ENCODE data around the gene ARL2BP.

ARL2BP gene

DNA sequence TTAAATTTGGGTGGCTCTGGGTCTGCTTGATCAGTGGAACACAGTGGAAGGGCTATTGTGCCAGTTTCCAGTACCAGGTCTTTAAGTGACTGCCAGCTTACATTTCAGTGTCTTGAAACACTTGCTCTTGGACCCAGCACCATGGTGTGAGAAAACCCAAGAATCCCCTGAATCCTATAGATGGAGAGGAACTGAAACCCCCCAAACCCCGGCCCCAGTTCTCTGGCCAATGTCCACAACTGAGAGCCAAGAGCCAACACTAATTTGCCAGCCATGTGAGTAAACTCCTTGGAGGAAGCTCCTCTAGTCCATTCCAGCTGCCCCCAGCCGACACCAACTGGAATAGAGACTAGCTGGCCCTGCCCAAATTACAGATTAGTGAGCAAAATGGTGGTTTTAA lies 2.4 kb upstream of the ARL2BP start:
- peaks cover 13 to 14% of the 10 kb centered on the region in 2 donors for H3K4me1 Mint-ChIP-seq (ENCODE audit: low read depth in 2 of 2)
- H3K27me3 Mint-ChIP-seq: no peaks in the 10 kb centered on the region
- H3K27ac Mint-ChIP-seq: no peak overlapping the region
- no peak for ATAC-seq (replicated peaks)
- H3K9me3 Mint-ChIP-seq: no peaks in the 10 kb centered on the region
- peaks cover 17% of the 10 kb centered on the region for H3K36me3 Mint-ChIP-seq (ENCODE audit: insufficient read depth)
- no peak for DNase-seq
- no peak overlapping the region for H3K4me3 Mint-ChIP-seq

DNA sequence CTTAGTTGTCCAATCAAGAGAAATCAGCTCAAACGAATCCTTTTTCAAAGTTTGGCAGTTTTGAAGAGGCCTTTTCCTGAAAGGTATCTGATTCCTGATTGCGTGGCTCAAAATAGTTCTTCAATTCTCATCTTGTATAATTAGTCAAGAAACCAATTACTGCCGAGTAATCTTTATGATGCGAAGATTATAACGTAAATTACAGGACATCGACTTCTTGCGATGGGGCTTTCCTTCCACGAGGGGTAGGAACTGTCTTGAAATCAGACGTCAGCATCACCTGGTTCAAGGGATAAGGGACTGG lies 644 bp upstream of the ARL2BP start:
- DNase-seq (no peak), ATAC-seq (replicated peaks) (peak; percentile 56)
- peak overlapping the region; percentile 90 to 95 for H3K27ac Mint-ChIP-seq
- no peaks in the 10 kb centered on the region for H3K9me3 Mint-ChIP-seq
- H3K27me3 Mint-ChIP-seq: no peaks in the 10 kb centered on the region
- H3K36me3 Mint-ChIP-seq (ENCODE audit: insufficient read depth): peaks cover 27% of the 10 kb centered on the region
- peaks cover 13 to 14% of the 10 kb centered on the region in 2 donors for H3K4me1 Mint-ChIP-seq (ENCODE audit: low read depth in 2 of 2)
- H3K4me3 Mint-ChIP-seq: peak overlapping the region; percentile 90 to 92

DNA sequence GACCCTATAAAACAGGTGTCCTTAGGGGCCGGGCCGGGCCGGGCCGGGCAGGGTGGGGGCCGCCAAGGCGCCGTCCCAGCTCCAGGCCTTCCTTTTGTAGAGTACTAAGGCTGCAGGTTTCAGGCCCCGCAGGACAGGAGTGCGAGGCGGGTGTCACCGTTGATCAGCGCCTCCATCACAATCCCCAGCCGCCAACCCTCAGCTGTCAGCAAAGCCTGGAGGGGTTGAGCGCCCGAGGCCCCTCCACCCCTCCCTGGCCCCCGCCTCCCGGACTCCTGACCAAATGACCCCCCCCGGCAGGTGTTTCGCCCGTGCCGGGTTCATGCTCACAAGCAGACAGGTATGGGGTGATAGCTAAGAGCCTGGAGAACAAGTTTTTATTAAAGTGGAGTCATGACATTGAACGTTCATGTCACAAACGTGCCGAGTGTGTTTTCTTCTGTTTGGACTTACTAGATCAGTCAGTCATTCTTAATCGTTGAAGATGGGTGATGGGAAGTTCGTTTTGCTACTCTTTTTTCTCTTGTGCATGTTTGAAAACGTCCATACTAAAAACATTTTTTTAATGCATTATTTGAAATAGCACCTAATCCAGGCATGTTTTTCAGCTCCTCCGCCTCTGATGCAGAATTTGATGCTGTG lies 534 bp downstream of the ARL2BP start:
- Mint-ChIP-seq H3K9me3 (no peaks in the 10 kb centered on the region), H3K4me1 (ENCODE audit: low read depth in 2 of 2) (peaks cover 13 to 14% of the 10 kb centered on the region in 2 donors), H3K27me3 (no peaks in the 10 kb centered on the region), H3K27ac (peak overlapping the region; percentile 90 to 95), H3K4me3 (peak overlapping the region; percentile 90 to 92), H3K36me3 (ENCODE audit: insufficient read depth) (peaks cover 34% of the 10 kb centered on the region)
- DNase-seq (no peak), ATAC-seq (replicated peaks) (peak; percentile 11)

DNA sequence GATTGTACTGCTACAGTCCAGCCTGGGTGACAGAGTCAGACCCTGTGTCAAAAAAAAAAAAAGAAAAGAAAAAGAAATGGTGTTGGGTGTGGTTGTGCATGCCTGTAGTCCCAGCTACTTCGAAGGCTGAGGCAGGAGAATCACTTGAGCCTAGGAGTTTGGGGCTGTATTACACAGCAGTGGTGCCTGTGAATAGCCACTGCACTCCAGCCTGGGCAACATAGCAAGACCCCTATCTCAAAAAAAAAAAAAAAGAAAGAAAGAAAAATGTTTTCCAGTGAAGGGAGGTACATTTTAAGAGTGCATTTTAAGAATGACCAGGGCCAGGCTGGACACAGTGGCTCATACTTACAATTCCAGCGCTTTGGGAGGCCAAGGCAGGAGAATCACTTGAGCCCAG lies 6.3 kb downstream of the ARL2BP start:
- peak overlapping the region in 1 of 2 donors; percentile 79 for H3K27ac Mint-ChIP-seq
- peaks cover 0 to 3% of the 10 kb centered on the region in 2 donors for H3K4me1 Mint-ChIP-seq (ENCODE audit: low read depth in 2 of 2)
- H3K4me3 Mint-ChIP-seq: no peak overlapping the region
- ATAC-seq (replicated peaks) (no peak), DNase-seq (no peak)
- no peaks in the 10 kb centered on the region for H3K9me3 Mint-ChIP-seq
- H3K36me3 Mint-ChIP-seq (ENCODE audit: insufficient read depth): peaks cover 73% of the 10 kb centered on the region
- no peaks in the 10 kb centered on the region for H3K27me3 Mint-ChIP-seq

GRCh38 chr16:57252148-57252721 lies 7.2 kb downstream of the ARL2BP start:
- peaks cover 73% of the 10 kb centered on the region for H3K36me3 Mint-ChIP-seq (ENCODE audit: insufficient read depth)
- ATAC-seq (replicated peaks) (no peak), DNase-seq (no peak)
- no peaks in the 10 kb centered on the region for H3K27me3 Mint-ChIP-seq
- H3K9me3 Mint-ChIP-seq: no peaks in the 10 kb centered on the region
- no peak overlapping the region for H3K27ac Mint-ChIP-seq
- no peak overlapping the region for H3K4me3 Mint-ChIP-seq
- H3K4me1 Mint-ChIP-seq (ENCODE audit: low read depth in 2 of 2): peaks cover 0 to 3% of the 10 kb centered on the region in 2 donors

GRCh38 chr16:57253466-57253865 lies 8.4 kb downstream of the ARL2BP start:
- no peaks in the 10 kb centered on the region for H3K27me3 Mint-ChIP-seq
- H3K9me3 Mint-ChIP-seq: no peaks in the 10 kb centered on the region
- DNase-seq: no peak
- no peak for ATAC-seq (replicated peaks)
- H3K27ac Mint-ChIP-seq: no peak overlapping the region
- H3K4me1 Mint-ChIP-seq (ENCODE audit: low read depth in 2 of 2): peaks cover 0 to 3% of the 10 kb centered on the region in 2 donors
- no peak overlapping the region for H3K4me3 Mint-ChIP-seq
- H3K36me3 Mint-ChIP-seq (ENCODE audit: insufficient read depth): peaks cover 62% of the 10 kb centered on the region

DNA sequence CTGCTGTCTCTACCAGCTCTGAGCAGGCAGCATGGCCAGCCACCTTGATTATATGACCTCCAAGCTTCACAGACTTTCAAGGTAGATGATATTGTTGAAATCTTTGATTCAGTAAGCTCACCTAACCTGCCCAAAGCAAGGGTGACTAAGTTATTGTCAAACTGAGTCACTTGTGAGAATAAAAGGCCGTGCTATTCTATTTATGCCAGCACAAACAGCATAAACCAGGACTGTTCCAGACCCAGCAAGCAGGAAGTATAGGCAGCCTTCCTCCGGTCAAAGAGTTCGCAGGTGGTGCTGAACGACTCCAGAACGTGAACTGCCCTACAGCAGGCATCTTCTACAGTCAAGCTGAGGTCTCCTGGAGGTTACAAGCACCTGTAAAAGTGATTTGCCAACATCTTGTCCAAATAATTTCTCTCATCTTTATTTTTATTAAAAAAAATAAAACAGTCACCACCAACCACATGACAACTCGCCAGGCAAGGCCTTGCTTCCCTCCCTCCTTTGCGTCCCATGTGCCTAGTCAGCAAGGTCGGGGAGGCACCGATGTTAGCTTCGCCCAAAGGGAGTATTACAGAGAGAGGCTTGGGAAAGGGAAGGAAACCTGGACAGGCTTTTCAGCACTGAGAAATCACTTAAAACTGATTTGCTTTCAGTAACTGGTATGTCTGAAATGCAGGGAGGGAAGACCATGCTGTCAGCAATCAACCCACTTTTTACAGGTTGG lies 10.8 kb downstream of the ARL2BP start:
- Mint-ChIP-seq H3K4me3 (no peak overlapping the region), H3K36me3 (ENCODE audit: insufficient read depth) (peaks cover 43% of the 10 kb centered on the region), H3K27me3 (no peaks in the 10 kb centered on the region), H3K9me3 (no peaks in the 10 kb centered on the region), H3K4me1 (ENCODE audit: low read depth in 2 of 2) (peaks cover 5 to 9% of the 10 kb centered on the region in 2 donors), H3K27ac (no peak overlapping the region)
- ATAC-seq (replicated peaks): no peak
- DNase-seq: no peak

GRCh38 chr16:57256601-57257395 lies 11.7 kb downstream of the ARL2BP start:
- H3K27ac Mint-ChIP-seq: no peak overlapping the region
- H3K4me3 Mint-ChIP-seq: no peak overlapping the region
- no peak for ATAC-seq (replicated peaks)
- no peaks in the 10 kb centered on the region for H3K9me3 Mint-ChIP-seq
- peaks cover 5 to 9% of the 10 kb centered on the region in 2 donors for H3K4me1 Mint-ChIP-seq (ENCODE audit: low read depth in 2 of 2)
- H3K27me3 Mint-ChIP-seq: no peaks in the 10 kb centered on the region
- DNase-seq: no peak
- H3K36me3 Mint-ChIP-seq (ENCODE audit: insufficient read depth): peaks cover 35% of the 10 kb centered on the region

GRCh38 chr16:57257455-57258070 lies 12.5 kb downstream of the ARL2BP start:
- peaks cover 5 to 6% of the 10 kb centered on the region in 2 donors for H3K4me1 Mint-ChIP-seq (ENCODE audit: low read depth in 2 of 2)
- no peaks in the 10 kb centered on the region for H3K9me3 Mint-ChIP-seq
- H3K27me3 Mint-ChIP-seq: no peaks in the 10 kb centered on the region
- peaks cover 27% of the 10 kb centered on the region for H3K36me3 Mint-ChIP-seq (ENCODE audit: insufficient read depth)
- ATAC-seq (replicated peaks): no peak
- DNase-seq: no peak
- peak overlapping the region in 1 of 2 donors; percentile 41 for H3K27ac Mint-ChIP-seq
- H3K4me3 Mint-ChIP-seq: no peak overlapping the region

GRCh38 chr16:57258226-57258909 lies 13.3 kb downstream of the ARL2BP start:
- no peak for ATAC-seq (replicated peaks)
- DNase-seq: no peak
- H3K4me3 Mint-ChIP-seq: no peak overlapping the region
- no peaks in the 10 kb centered on the region for H3K9me3 Mint-ChIP-seq
- no peaks in the 10 kb centered on the region for H3K27me3 Mint-ChIP-seq
- peaks cover 19% of the 10 kb centered on the region for H3K36me3 Mint-ChIP-seq (ENCODE audit: insufficient read depth)
- peaks cover 5 to 7% of the 10 kb centered on the region in 2 donors for H3K4me1 Mint-ChIP-seq (ENCODE audit: low read depth in 2 of 2)
- peak overlapping the region in 1 of 2 donors; percentile 41 for H3K27ac Mint-ChIP-seq

- Mint-ChIP-seq H3K9me3 (no peaks in the 10 kb centered on the region), H3K27ac (no peak overlapping the region), H3K27me3 (no peaks in the 10 kb centered on the region), H3K4me1 (ENCODE audit: low read depth in 2 of 2) (peaks cover 5 to 7% of the 10 kb centered on the region in 2 donors), H3K4me3 (no peak overlapping the region), H3K36me3 (ENCODE audit: insufficient read depth) (peaks cover 13% of the 10 kb centered on the region)
- no peak for DNase-seq
- ATAC-seq (replicated peaks): no peak
Measured at GRCh38 chr16:57258910-57259475, 13.9 kb downstream of the ARL2BP start.

- ATAC-seq (replicated peaks) (peak; percentile 70), DNase-seq (no peak)
- H3K4me3 Mint-ChIP-seq: peak overlapping the region; percentile 41 to 45
Measured at GRCh38 chr16:57260294-57260929, 15.4 kb downstream of the ARL2BP start.

More at GRCh38 chr16:57260294-57260929, 15.4 kb downstream of the ARL2BP start:
- peak overlapping the region; percentile 42 to 60 for H3K27ac Mint-ChIP-seq
- H3K9me3 Mint-ChIP-seq: no peaks in the 10 kb centered on the region
- no peaks in the 10 kb centered on the region for H3K27me3 Mint-ChIP-seq
- peaks cover 5 to 7% of the 10 kb centered on the region in 2 donors for H3K4me1 Mint-ChIP-seq (ENCODE audit: low read depth in 2 of 2)
- H3K36me3 Mint-ChIP-seq (ENCODE audit: insufficient read depth): peaks cover 3% of the 10 kb centered on the region
